Stomach (tissue), 4 donors: ENCODE measurements around the gene TEX30.

Experiments used
- POLR2AphosphoS5 ChIP-seq, 3 donors: sonication (generic); formaldehyde crosslinking; IDR thresholded peaks; one replicate each; pipeline ENCODE4 v1.6.1; 2016; ENCODE audit warnings: antibody characterized with exemption in 3 of 3
- TF ChIP-seq, protein P1 (sequence below), 7 experiments: fragments of 450-650 bp in 4 of 7; fragments of 200-600 bp in 3 of 7; sonication (generic) in 3 of 7; IDR thresholded peaks; one replicate each; pipeline ENCODE4 v1.5.1; 2016 to 2019; ENCODE audit warnings: antibody characterized with exemption in 7 of 7, control low read depth in 2 of 7, mild to moderate bottlenecking in 1 of 7

DNA sequence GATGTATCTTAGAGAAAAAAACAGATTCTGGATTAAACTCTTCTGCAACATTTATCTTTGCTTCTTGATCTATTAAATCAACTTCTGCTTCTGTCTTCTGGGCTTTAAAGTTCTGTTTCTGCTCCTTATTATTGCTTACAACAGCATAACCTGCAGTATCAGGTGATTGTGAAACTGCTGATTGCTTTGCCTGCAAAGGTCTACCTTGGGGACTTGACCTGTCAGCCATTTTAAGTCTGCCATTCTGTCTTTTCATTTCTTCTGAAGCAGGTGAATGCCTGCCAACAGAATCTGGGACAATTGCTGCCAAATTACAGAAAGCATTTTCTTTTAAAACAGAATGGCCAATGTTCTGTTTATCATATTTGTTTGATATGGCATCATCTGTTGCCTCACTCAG, 31.1 kb downstream of the TEX30 start:
- TF ChIP-seq, protein P1, sequence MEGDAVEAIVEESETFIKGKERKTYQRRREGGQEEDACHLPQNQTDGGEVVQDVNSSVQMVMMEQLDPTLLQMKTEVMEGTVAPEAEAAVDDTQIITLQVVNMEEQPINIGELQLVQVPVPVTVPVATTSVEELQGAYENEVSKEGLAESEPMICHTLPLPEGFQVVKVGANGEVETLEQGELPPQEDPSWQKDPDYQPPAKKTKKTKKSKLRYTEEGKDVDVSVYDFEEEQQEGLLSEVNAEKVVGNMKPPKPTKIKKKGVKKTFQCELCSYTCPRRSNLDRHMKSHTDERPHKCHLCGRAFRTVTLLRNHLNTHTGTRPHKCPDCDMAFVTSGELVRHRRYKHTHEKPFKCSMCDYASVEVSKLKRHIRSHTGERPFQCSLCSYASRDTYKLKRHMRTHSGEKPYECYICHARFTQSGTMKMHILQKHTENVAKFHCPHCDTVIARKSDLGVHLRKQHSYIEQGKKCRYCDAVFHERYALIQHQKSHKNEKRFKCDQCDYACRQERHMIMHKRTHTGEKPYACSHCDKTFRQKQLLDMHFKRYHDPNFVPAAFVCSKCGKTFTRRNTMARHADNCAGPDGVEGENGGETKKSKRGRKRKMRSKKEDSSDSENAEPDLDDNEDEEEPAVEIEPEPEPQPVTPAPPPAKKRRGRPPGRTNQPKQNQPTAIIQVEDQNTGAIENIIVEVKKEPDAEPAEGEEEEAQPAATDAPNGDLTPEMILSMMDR (IDR thresholded peaks at IDR 0.05): no peak
- TF ChIP-seq POLR2AphosphoS5 (IDR thresholded peaks at IDR 0.05): no peak
